Activated CD4-positive, alpha-beta T cell treated with anti-CD3 and anti-CD28 coated beads for 24 hours (primary cell): ENCODE measurements around the gene HSPH1.

Experiments
- DNase-seq, 2 donors: peaks; one replicate each; pipeline ENCODE4 v3.0.0-alpha.2; 2020; ENCODE audit warnings: low read depth in 2 of 2

HSPH1 gene

GRCh38 chr13:31096654-31097302, 64.9 kb downstream of the HSPH1 start:
- no peak for DNase-seq

DNA sequence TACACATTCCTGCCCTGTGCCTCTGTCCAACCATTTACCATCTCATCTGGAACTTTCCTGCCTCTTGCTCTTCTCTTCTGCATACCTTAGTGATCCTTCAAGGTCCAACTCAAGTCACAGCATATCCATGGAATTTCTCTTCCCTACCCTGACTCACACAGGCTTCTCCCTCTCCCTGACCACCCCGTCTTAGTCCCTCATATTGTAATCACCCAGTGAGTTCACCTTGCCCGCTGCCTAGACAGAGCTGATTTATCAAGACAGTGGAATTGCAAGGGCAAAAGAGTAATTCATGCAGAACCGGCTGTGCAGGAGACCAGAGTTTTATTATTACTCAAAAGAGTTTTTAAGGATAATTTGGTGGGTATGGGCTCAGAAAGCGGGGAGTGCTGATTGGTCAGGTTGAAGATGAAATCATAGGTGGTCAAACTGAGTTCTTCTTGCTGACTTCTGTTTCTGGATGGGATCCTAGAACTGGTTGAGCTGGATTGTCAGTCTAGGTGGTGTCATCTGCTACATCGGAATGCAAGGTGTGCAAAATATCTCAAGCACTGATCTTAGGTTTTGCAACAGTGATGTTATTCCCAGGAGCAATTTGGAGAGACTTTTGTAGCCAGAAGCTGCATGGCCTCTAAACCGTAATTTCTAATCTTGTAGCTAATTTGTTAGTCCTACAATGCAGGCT, 67.2 kb downstream of the HSPH1 start:
- DNase-seq = no peak

DNA sequence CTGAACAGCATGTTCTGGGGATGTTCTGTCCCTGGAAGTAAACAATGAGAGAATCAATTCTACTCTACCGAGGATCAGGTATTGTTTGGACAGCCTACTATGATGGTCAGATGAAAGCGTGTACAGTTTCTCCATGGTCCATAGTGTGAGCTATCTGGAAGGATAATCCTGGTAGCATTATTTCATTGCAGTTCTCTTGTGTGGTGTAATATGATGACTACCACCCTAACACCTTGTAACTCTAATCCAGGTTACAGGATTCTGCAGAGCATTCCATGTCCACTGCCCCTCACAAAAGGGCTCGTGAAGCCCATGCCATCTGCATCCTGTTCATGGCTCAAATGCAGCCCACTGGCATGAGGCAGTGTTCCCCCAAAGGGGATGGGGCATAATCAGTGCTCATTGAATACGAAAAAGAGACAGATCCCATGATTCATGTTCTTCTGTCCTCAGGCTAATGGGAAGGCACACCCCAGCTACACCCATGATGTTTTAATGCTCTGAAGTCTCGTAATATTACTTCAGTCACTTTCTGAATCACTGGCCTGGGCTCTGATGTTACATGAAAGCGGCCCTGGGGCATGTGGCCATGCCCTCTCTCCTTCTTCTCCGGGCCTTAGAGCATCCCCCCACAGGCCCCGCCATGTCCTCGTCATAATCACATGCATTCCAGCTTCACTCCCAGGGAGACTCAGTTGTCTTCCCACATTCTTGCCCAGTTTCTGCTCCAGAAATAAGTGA, 68.4 kb downstream of the HSPH1 start:
- DNase-seq = no peak

DNA sequence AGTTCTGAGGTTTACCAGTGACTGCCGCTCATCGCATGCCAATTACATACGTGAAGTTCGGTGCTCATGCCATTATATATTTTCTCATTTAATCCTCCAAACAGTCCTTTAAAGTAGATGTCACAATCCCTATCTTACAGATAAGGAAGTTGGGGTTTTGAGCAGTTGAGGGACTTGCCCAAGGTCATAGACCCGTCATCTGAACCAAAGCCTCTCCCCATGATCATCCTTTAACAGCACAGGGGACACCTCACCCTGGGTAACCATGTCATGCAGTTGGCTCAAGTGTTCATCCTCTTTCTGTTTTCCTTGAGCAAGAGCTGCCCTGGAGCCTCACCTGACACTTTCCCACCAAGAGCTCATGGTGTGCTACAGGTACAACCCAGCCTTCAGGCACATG, 69.1 kb downstream of the HSPH1 start:
- no peak for DNase-seq

DNA sequence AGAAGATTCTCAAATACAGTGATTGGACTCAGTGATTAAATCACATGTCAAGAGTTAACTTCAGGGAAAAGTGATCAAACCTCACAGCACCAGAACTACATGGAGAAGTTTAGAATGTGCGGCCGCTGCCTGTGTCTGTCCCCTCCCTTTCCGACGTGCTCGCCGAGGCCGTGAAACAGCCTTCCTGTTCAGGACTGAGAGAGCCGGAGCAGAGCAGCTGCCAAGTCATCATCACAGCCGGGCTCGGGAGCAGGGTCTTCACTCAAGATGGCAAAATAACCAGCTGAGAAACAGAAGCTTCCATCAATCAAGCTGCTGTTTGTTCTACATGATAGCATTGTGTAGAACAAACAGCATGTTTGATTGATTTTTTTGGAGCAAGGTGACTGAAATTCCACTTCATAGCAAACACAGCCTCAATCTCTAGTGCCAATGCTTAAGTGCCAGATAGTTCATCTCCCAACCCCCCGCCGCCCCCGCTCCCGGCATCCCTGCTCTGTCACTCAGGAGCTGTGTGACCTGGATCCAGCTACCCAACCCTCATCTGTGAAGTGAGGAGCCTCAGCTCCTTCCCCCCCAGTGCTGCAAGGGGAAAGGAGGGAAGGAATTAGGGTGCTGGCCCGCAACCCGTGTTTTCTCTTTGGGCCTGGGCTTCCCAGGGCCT, 70.6 kb downstream of the HSPH1 start:
- no peak for DNase-seq

DNA sequence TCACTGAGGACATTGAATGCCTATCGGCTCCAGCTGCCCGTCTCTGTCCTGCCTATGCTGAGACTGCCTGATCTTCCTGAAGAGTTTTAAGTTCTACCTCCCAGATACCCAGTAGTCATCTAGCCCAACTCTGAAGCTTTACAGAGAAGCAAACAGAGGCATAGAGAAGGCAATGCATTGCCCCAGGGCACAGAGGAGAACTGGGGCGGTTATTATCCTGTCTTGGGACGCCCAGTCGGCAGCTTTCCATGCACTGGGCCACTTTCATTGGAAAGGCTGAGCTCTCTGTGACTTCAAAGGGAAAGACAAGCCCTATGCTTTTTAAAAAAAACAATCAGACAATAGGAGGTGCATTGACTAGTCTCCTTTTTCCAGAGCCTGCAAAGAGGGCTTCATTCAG, 71.6 kb downstream of the HSPH1 start:
- DNase-seq = no peak

DNA sequence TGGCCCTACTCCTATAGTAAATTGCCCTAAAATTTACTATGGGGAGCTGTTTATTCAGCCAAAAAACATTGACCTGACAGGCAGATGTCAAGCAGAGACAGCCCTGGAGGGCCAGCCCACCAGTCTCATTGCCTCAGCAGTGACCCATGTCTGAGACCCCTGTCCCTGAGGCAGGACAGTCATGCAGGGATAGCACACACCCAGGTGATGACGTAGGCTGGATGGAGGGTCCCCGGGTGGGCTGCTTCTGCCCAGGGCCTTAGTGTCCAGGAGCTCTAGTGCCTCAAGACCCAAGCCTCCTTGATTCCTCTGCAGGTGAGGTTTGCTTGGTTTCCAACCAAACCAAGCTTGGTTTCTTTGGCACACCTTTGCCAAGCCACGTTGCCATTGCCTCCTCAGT, 72.1 kb downstream of the HSPH1 start:
- no peak for DNase-seq

- DNase-seq = no peak
Measured at GRCh38 chr13:31088826-31089420, 72.8 kb downstream of the HSPH1 start.
